Measurements from ENCODE around the gene BATF2. TPM values are rescaled to one million over a fixed set of nuclear protein-coding genes. Genes with fewer than 3 reads are reported as not detected.

The BATF2 gene
- total and polyA plus RNA-seq, 9 of the 15 experiments (the other 6 are each of a cell fraction or from before 2014, with no cell fraction given), result 1.7 to 8.9 (median 6.4) TPM

DNA sequence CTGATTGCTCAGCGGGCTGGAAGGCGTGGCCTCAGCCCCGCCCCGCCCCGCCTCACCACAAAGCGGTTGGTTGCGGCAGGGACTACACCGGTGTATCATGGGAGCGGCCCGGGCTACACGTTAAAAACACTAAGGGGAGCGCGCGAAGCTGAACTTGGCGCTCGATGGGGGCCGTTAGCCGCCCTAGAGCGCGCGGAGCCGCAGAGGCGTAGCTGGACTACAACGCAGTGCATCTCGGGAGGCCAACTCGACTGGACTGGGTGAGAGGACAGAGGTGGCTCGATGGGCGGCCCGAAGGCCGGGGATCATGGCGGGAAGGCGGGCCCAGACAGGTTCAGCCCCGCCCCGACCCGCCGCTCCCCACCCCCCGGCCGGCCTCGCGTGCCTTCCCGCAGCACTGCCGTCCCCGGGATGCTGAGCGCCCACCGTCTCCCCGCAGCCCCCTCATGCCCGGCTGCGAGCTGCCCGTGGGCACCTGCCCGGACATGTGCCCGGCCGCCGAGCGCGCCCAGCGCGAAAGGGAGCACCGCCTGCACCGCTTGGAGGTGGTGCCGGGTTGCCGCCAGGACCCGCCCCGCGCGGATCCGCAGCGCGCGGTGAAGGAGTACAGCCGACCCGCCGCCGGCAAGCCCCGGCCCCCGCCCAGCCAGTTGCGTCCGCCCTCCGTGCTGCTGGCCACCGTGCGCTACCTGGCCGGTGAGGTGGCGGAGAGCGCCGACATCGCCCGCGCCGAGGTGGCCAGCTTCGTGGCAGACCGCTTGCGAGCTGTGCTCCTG, 44.3 kb upstream of the BATF2 start, which contains the start of gene SAC3D1 (continued):
- TF ChIP-seq, protein P1, sequence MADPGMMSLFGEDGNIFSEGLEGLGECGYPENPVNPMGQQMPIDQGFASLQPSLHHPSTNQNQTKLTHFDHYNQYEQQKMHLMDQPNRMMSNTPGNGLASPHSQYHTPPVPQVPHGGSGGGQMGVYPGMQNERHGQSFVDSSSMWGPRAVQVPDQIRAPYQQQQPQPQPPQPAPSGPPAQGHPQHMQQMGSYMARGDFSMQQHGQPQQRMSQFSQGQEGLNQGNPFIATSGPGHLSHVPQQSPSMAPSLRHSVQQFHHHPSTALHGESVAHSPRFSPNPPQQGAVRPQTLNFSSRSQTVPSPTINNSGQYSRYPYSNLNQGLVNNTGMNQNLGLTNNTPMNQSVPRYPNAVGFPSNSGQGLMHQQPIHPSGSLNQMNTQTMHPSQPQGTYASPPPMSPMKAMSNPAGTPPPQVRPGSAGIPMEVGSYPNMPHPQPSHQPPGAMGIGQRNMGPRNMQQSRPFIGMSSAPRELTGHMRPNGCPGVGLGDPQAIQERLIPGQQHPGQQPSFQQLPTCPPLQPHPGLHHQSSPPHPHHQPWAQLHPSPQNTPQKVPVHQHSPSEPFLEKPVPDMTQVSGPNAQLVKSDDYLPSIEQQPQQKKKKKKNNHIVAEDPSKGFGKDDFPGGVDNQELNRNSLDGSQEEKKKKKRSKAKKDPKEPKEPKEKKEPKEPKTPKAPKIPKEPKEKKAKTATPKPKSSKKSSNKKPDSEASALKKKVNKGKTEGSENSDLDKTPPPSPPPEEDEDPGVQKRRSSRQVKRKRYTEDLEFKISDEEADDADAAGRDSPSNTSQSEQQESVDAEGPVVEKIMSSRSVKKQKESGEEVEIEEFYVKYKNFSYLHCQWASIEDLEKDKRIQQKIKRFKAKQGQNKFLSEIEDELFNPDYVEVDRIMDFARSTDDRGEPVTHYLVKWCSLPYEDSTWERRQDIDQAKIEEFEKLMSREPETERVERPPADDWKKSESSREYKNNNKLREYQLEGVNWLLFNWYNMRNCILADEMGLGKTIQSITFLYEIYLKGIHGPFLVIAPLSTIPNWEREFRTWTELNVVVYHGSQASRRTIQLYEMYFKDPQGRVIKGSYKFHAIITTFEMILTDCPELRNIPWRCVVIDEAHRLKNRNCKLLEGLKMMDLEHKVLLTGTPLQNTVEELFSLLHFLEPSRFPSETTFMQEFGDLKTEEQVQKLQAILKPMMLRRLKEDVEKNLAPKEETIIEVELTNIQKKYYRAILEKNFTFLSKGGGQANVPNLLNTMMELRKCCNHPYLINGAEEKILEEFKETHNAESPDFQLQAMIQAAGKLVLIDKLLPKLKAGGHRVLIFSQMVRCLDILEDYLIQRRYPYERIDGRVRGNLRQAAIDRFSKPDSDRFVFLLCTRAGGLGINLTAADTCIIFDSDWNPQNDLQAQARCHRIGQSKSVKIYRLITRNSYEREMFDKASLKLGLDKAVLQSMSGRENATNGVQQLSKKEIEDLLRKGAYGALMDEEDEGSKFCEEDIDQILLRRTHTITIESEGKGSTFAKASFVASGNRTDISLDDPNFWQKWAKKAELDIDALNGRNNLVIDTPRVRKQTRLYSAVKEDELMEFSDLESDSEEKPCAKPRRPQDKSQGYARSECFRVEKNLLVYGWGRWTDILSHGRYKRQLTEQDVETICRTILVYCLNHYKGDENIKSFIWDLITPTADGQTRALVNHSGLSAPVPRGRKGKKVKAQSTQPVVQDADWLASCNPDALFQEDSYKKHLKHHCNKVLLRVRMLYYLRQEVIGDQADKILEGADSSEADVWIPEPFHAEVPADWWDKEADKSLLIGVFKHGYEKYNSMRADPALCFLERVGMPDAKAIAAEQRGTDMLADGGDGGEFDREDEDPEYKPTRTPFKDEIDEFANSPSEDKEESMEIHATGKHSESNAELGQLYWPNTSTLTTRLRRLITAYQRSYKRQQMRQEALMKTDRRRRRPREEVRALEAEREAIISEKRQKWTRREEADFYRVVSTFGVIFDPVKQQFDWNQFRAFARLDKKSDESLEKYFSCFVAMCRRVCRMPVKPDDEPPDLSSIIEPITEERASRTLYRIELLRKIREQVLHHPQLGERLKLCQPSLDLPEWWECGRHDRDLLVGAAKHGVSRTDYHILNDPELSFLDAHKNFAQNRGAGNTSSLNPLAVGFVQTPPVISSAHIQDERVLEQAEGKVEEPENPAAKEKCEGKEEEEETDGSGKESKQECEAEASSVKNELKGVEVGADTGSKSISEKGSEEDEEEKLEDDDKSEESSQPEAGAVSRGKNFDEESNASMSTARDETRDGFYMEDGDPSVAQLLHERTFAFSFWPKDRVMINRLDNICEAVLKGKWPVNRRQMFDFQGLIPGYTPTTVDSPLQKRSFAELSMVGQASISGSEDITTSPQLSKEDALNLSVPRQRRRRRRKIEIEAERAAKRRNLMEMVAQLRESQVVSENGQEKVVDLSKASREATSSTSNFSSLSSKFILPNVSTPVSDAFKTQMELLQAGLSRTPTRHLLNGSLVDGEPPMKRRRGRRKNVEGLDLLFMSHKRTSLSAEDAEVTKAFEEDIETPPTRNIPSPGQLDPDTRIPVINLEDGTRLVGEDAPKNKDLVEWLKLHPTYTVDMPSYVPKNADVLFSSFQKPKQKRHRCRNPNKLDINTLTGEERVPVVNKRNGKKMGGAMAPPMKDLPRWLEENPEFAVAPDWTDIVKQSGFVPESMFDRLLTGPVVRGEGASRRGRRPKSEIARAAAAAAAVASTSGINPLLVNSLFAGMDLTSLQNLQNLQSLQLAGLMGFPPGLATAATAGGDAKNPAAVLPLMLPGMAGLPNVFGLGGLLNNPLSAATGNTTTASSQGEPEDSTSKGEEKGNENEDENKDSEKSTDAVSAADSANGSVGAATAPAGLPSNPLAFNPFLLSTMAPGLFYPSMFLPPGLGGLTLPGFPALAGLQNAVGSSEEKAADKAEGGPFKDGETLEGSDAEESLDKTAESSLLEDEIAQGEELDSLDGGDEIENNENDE (IDR thresholded peaks at IDR 0.05; ENCODE audit: low read depth, low read length), result no peak
- TF ChIP-seq, protein P2, sequence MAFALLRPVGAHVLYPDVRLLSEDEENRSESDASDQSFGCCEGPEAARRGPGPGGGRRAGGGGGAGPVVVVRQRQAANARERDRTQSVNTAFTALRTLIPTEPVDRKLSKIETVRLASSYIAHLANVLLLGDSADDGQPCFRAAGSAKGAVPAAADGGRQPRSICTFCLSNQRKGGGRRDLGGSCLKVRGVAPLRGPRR (CRISPR knock-in tag; IDR thresholded peaks at IDR 0.05), result no peak
- TF ChIP-seq NONO (IDR thresholded peaks at IDR 0.05; ENCODE audit: low read depth in 2 of 2, low read length in 1 of 2) (peak in 1 of 2 experiments; percentile 9; a peak in 2 of 4 replicates), SOX6 (IDR thresholded peaks at IDR 0.05) (peak; percentile 39; the same call in 1 of the 2 replicates), JUNB (CRISPR knock-in tag; conservative IDR thresholded peaks at IDR 0.05) (no peak), EZH2 (IDR thresholded peaks at IDR 0.05; ENCODE audit: borderline replicate concordance, low read depth, low read length) (no peak), CREB1 (IDR thresholded peaks at IDR 0.05) (no peak; the same call in 1 of the 2 replicates), CREB1 (CRISPR knock-in tag; IDR thresholded peaks at IDR 0.05) (peak; percentile 35)
- TF ChIP-seq, protein P3, sequence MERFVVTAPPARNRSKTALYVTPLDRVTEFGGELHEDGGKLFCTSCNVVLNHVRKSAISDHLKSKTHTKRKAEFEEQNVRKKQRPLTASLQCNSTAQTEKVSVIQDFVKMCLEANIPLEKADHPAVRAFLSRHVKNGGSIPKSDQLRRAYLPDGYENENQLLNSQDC (CRISPR knock-in tag; IDR thresholded peaks at IDR 0.05), result no peak
- TF ChIP-seq, protein P4, sequence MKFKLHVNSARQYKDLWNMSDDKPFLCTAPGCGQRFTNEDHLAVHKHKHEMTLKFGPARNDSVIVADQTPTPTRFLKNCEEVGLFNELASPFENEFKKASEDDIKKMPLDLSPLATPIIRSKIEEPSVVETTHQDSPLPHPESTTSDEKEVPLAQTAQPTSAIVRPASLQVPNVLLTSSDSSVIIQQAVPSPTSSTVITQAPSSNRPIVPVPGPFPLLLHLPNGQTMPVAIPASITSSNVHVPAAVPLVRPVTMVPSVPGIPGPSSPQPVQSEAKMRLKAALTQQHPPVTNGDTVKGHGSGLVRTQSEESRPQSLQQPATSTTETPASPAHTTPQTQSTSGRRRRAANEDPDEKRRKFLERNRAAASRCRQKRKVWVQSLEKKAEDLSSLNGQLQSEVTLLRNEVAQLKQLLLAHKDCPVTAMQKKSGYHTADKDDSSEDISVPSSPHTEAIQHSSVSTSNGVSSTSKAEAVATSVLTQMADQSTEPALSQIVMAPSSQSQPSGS (CRISPR knock-in tag; IDR thresholded peaks at IDR 0.05), result no peak
- TF ChIP-seq, protein P5, sequence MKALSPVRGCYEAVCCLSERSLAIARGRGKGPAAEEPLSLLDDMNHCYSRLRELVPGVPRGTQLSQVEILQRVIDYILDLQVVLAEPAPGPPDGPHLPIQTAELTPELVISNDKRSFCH (CRISPR knock-in tag; IDR thresholded peaks at IDR 0.05), result no peak
- TF ChIP-seq, protein P5 (tag; IDR thresholded peaks at IDR 0.05), result no peak; the same call in 1 of the 2 replicates
